Astrocyte (in vitro differentiated cells and primary cell): ENCODE results near the gene KASH5. TPM values are rescaled to one million over a fixed set of nuclear protein-coding genes. Genes with fewer than 3 reads are reported as not detected.

Experiments
- DNase-seq: peaks from one replicate; pipeline ENCODE4 v3.0.0-alpha.2; 2010; ENCODE audit warnings: low read depth
- FAIRE-seq: peaks from 2 replicates; lab custom pipeline; 2011; peaks lifted over from hg19 to GRCh38; lab: Jason Lieb, UNC
- H2AFZ ChIP-seq: 2 replicates; pipeline ENCODE4 v1.6.0; 2012; ENCODE audit warnings: low read depth, low read length, inconsistent platforms
- H3K27ac ChIP-seq: 2 replicates; pipeline ENCODE4 v1.5.1; 2011; ENCODE audit warnings: low read depth, low read length, inconsistent platforms
- H3K27me3 ChIP-seq: 2 replicates; pipeline ENCODE4 v1.6.0; 2011; ENCODE audit warnings: low read length, inconsistent platforms; ENCODE audit not compliant: insufficient read depth
- H3K36me3 ChIP-seq: 2 replicates; pipeline ENCODE4 v1.5.1; 2011; ENCODE audit warnings: low read length, inconsistent platforms; ENCODE audit not compliant: insufficient read depth
- H3K4me1 ChIP-seq: 2 replicates; pipeline ENCODE4 v1.5.1; 2011; ENCODE audit warnings: low read length, inconsistent platforms; ENCODE audit not compliant: insufficient read depth
- H3K4me2 ChIP-seq: 2 replicates; pipeline ENCODE4 v1.6.0; 2012; ENCODE audit warnings: low read length, inconsistent platforms
- H3K4me3 ChIP-seq: 2 replicates; pipeline ENCODE4 v1.5.1; 2011; ENCODE audit warnings: low read depth, mild to moderate bottlenecking, low read length, inconsistent platforms; ENCODE audit not compliant: insufficient read depth
- H3K79me2 ChIP-seq: 2 replicates; pipeline ENCODE4 v1.6.0; 2012; ENCODE audit warnings: mild to moderate bottlenecking, low read length, inconsistent platforms; ENCODE audit not compliant: insufficient read depth
- H3K9ac ChIP-seq: 2 replicates; pipeline ENCODE4 v1.6.0; 2012; ENCODE audit warnings: mild to moderate bottlenecking, low read length, inconsistent platforms
- H3K9me3 ChIP-seq: 2 replicates; pipeline ENCODE4 v1.5.1; 2012; ENCODE audit warnings: low read depth, mild to moderate bottlenecking, low read length, inconsistent platforms; ENCODE audit not compliant: insufficient read depth
- H4K20me1 ChIP-seq: 2 replicates; pipeline ENCODE4 v1.6.0; 2012; ENCODE audit warnings: low read length, inconsistent platforms; ENCODE audit not compliant: insufficient read depth
- H3K27ac Mint-ChIP-seq: one replicate; pipeline ENCODE4 v1.8.0; 2021; ENCODE audit warnings: mild to moderate bottlenecking, mixed read lengths; ENCODE audit not compliant: unreplicated experiment
- H3K27me3 Mint-ChIP-seq: one replicate; pipeline ENCODE4 v1.8.0; 2021; ENCODE audit warnings: low read depth, mixed read lengths; ENCODE audit not compliant: unreplicated experiment
- H3K36me3 Mint-ChIP-seq: one replicate; pipeline ENCODE4 v1.8.0; 2021; ENCODE audit warnings: low read depth, mixed read lengths; ENCODE audit not compliant: unreplicated experiment
- H3K4me1 Mint-ChIP-seq: one replicate; pipeline ENCODE4 v1.8.0; 2021; ENCODE audit warnings: low read depth, mixed read lengths; ENCODE audit not compliant: unreplicated experiment
- H3K4me3 Mint-ChIP-seq: one replicate; pipeline ENCODE4 v1.8.0; 2021; ENCODE audit warnings: mild to moderate bottlenecking, moderate library complexity, mixed read lengths; ENCODE audit not compliant: unreplicated experiment
- H3K9me3 Mint-ChIP-seq: one replicate; pipeline ENCODE4 v1.8.0; 2021; ENCODE audit warnings: mild to moderate bottlenecking, mixed read lengths; ENCODE audit not compliant: unreplicated experiment
- CTCF ChIP-seq: IDR thresholded peaks from 2 replicates; pipeline ENCODE4 v1.5.1; 2011; ENCODE audit warnings: low read depth, mild to moderate bottlenecking, inconsistent platforms, low read length, moderate library complexity; ENCODE audit not compliant: insufficient read depth
- EZH2 ChIP-seq: IDR thresholded peaks from 2 replicates; pipeline ENCODE4 v1.6.1; 2012; ENCODE audit warnings: mild to moderate bottlenecking, low read length, inconsistent platforms; ENCODE audit not compliant: insufficient read depth
- total RNA-seq: library from RNA; stranded (reverse); gene quantifications from 2 replicates; pipeline ENCODE4 v1.2.1, GENCODE V29; 2021

The KASH5 gene
- total RNA-seq, 1 donor from 2014 or later, result not detected

- H3K27me3 Mint-ChIP-seq, result peaks cover 74% of the 10 kb centered on the region
- H3K9me3 Mint-ChIP-seq, result no peaks in the 10 kb centered on the region
Measured at GRCh38 chr19:49415102-49415809, 27.2 kb downstream of the KASH5 start.

GRCh38 chr19:49415810-49416200 lies 27.8 kb downstream of the KASH5 start:
- DNase-seq, result no peak
- Histone ChIP-seq H3K27ac (no peak overlapping the region), H2AFZ (no peak overlapping the region), H3K9ac (no peak overlapping the region), H4K20me1 (no peaks in the 10 kb centered on the region), H3K79me2 (no peaks in the 10 kb centered on the region), H3K36me3 (no peaks in the 10 kb centered on the region), H3K4me1 (no peaks in the 10 kb centered on the region), H3K9me3 (no peaks in the 10 kb centered on the region), H3K4me3 (no peak overlapping the region), H3K27me3 (peaks cover 36% of the 10 kb centered on the region), H3K4me2 (no peak overlapping the region)
- TF ChIP-seq EZH2 (no peak), CTCF (no peak)
- no peaks in the 10 kb centered on the region for H3K4me1 Mint-ChIP-seq
- no peak overlapping the region for H3K27ac Mint-ChIP-seq
- H3K27me3 Mint-ChIP-seq, result peaks cover 80% of the 10 kb centered on the region
- no peak overlapping the region for H3K4me3 Mint-ChIP-seq
- FAIRE-seq, result no peak
- no peaks in the 10 kb centered on the region for H3K36me3 Mint-ChIP-seq
- no peaks in the 10 kb centered on the region for H3K9me3 Mint-ChIP-seq

More at GRCh38 chr19:49415102-49415809, 27.2 kb downstream of the KASH5 start:
- Histone ChIP-seq H3K27ac (no peak overlapping the region), H4K20me1 (no peaks in the 10 kb centered on the region), H3K9me3 (no peaks in the 10 kb centered on the region), H3K36me3 (no peaks in the 10 kb centered on the region), H3K9ac (no peak overlapping the region), H3K79me2 (no peaks in the 10 kb centered on the region), H2AFZ (peak overlapping the region; percentile 18), H3K4me2 (no peak overlapping the region), H3K27me3 (peaks cover 31% of the 10 kb centered on the region), H3K4me1 (no peaks in the 10 kb centered on the region), H3K4me3 (no peak overlapping the region)
- FAIRE-seq, result no peak
- H3K36me3 Mint-ChIP-seq, result no peaks in the 10 kb centered on the region
- TF ChIP-seq EZH2, result no peak
- TF ChIP-seq CTCF, result no peak
- no peak overlapping the region for H3K27ac Mint-ChIP-seq
- H3K4me1 Mint-ChIP-seq, result no peaks in the 10 kb centered on the region
- H3K4me3 Mint-ChIP-seq, result no peak overlapping the region
- DNase-seq, result no peak

- H3K4me1 ChIP-seq, result no peaks in the 10 kb centered on the region
- no peak overlapping the region for H3K27ac ChIP-seq
- no peak overlapping the region for H3K9ac ChIP-seq
- no peak overlapping the region for H3K4me3 ChIP-seq
- H3K36me3 ChIP-seq, result no peaks in the 10 kb centered on the region
- no peak for FAIRE-seq
- Mint-ChIP-seq H3K4me3 (no peak overlapping the region), H3K27ac (no peak overlapping the region), H3K9me3 (no peaks in the 10 kb centered on the region), H3K4me1 (peaks cover 4% of the 10 kb centered on the region), H3K27me3 (peaks cover 82% of the 10 kb centered on the region), H3K36me3 (peaks cover 3% of the 10 kb centered on the region)
- TF ChIP-seq EZH2, result no peak
- no peak for TF ChIP-seq CTCF
- no peak overlapping the region for H3K4me2 ChIP-seq
- H4K20me1 ChIP-seq, result peaks cover 7% of the 10 kb centered on the region
- no peaks in the 10 kb centered on the region for H3K9me3 ChIP-seq
- no peaks in the 10 kb centered on the region for H3K79me2 ChIP-seq
- DNase-seq, result no peak
- H2AFZ ChIP-seq, result no peak overlapping the region
- H3K27me3 ChIP-seq, result peaks cover 47% of the 10 kb centered on the region
Measured at GRCh38 chr19:49417088-49417487, 29.0 kb downstream of the KASH5 start.
